HG03095 (cell line): ENCODE results near the gene WDR27.
"Not testable (repeated sequence)": the region's sequence is repeated elsewhere in the genome, so short reads cannot be mapped to it uniquely, and the experiment has no call there.

ENCODE experiments used
- ATAC-seq: cut with Tn5 transposase; IDR thresholded peaks from one replicate; pipeline ENCODE4 v1.9.1; 2021; ENCODE audit warnings: moderate library complexity; ENCODE audit not compliant: unreplicated experiment

Gene WDR27

DNA sequence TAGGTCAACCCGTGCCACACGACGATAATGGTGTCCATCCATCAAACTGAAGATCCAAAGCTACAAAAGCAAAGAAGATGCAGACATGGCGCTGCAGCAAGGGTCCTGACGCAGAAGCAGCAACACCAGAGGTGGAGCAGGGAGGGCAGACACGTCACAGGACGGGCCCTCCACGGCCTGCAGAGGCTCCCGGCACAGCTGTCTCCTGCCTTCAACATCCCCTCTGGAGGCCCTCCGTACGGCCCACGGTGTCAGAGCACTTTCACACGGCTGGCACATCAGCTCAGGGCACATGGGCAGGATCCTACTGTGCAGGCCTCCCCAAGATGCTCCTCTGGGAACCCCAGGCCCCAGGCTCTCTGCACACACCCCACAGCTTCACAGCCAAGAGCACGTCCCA is 37.6 kb downstream of the WDR27 start:
- ATAC-seq: no peak

DNA sequence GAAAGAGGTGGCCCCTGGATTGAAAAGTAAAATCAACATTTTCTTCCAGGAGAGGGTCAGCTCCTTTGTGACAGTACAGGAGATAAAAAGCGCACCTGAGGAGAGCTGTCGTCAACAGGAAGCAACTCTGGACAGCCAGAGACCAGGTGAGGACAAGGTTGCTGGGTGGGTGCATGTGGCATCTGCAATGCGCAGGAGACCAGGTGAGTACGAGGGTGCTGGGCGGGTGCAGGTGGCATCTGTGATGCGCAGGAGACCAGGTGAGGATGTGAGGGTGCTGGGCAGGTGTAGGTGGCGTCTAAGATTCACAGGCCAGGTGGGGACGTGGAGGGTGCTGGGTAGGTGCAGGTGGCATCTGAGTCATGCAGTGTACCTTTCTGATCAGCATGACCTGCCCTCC is 38.4 kb downstream of the WDR27 start:
- ATAC-seq: no peak

DNA sequence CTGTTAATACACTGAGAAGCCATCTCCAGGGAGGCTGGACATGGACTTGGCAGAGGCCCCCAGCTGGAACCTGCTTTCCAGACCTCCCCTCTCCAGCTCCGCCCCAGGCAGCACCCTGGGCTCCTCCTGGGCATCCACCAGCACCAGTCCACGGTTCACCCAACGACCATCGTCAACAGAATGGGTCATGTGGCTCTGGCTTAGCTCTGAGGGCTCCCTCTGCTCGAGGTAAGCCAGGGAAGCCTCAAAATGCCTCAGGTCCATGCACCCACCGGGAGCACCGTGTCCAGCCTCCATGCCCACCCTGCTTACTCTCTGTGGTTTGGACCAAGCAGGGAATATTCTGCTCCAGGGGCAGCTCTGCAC is 40.5 kb downstream of the WDR27 start:
- no peak for ATAC-seq

DNA sequence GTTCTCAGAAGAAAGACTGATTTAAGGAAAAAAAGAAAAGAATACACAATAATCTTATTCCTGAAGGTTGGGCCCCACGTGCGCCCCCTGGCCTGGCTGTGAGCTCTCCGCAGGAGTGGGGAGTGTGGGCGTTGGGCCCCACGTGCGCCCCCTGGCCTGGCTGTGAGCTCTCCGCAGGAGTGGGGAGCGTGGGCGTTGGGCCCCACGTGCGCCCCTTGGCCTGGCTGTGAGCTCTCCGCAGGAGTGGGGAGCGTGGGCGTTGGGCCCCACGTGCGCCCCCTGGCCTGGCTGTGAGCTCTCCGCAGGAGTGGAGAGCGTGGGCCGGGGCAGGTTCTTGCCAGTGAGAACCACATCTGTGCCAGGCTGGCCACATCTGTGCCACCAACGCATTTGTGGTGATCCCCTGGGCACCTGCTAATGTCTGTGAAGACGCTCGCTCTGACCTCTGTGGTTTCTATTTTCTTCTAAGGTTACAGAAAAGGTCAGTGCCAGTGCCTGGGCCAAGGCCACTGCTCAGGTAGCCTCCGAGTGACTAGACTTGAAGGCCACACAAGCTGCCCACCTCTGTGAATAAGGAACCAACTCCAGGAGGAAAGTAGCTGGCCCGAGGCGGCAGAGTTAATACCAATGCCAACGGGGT is 41.0 kb downstream of the WDR27 start:
- no peak for ATAC-seq

DNA sequence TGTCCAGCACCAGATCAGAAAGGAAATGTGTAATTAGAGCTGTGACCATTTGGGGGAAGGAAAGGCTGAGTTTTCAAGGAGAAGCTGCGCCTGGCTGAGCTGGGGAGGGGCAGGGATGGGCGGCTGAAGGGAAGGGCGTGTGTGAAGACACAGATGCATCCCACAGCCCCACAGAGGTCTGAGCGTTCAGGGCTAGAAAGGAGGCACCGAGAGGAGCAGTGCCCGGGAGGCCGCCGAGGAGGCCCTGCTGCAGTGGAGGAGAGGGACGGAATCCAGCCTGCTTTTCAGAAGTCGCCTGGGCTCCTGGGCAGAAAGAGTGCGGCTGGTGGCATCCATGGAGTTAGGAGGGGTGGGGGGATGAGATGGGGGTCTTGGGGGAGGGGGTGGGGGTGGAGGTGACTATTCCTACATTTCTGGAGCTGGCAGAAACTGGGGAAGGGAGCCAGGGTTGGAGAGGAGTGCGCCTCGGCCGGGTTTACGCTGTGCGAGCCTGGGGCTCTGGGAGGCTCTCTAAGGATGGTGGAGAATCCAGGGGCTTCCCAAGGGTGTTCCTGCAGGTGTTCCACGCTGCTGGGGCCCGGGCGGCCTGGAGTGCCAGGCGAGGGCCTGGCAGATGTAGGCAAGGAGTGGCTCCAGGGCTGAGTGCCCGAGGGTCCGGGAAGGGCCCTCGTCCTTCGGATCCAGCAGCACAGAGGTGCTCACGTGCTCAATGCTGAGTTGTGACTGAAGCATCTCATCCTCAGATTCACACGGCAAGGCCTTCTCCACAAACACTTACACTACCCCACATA is 41.8 kb downstream of the WDR27 start:
- no peak for ATAC-seq

DNA sequence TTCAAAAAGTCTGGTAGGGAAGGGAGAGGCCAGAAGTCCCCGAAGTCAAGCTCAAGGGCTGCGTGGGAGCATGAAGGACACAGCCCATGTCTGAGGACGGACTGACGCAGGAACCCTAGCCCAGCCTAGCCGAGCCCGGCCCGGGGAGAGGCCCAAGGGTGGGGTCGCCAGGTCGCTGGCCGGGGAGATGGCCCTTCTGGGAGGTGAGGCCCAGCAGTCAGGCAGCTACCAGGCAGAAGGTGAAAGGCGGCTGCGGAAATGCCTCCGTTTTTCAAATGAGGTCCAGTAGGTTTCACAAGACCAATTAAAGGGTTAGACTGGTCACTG is 44.6 kb downstream of the WDR27 start:
- ATAC-seq: no peak

DNA sequence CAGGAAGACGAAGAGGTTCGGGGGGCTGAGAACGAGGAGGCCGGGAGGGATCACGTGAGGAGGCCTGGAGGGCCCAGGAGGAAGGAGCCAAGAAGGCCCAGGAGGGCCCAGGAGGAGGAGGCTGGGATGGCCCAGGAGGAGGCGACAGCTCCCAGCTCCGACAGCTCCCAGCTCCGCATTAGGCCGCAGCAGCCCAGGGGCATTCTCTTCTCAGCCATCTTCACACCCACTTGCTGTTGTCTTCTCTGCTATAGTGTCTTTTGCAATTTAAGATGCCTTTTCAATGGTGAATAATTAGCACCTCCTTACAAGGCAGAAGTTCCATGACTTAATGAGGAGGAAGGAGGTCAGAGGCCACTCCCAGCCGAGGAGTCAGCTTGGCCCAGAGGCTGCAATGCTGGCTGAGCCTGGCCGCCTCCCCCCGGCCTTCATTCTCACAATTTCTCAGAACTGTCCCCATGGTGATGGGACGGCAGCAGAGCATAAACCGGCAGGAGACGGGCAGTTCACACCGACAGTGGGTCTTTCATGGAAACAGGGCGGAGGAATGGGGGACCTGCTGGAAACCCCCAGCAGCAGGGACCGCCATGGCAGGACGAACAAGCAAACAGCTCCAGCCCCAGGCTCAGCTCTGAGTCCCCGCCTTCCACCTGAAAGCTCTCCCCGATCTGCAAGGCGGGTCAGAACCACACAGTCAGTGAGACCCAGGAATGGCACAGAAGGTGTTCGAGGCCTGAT is 45.1 kb downstream of the WDR27 start:
- no peak for ATAC-seq

DNA sequence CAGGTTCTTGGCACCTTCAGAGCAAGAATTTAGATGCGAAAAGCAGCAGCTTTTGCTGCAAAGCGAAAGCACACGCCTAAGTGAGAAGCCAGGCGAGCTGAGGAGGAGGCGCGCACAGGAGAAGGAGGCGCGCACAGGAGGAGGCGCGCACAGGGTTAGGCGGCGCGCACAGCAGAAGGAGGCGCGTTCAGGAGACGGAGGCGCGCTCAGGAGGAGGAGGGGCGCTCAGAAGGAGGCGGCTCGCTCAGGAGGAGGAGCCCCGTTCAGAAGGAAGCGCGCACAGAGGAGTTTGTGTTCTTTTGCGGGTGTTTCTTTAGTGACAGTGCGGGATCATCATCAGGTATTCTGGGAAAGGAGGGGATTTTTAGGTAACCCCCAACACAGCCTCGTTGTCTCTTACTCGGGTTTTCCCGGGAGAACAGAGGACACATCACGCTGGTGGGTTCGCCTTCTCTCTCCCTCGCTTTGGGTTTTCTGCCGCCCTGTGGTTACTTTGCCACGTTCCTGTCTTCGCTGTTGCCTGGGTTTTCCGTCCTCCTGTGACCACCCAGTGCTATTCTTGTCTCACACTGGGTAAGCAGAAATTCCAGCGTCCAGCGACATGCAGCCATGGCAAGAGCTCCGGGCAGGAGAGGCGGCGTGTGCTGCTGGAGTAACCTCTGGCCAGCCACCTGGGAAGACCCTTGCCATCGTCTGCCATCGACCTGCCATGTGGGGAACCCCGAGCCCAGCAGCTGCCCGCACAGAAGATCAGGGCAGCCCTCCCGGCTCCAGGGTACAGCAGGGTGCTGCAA is 47.0 kb downstream of the WDR27 start:
- peak; percentile 97 for ATAC-seq

DNA sequence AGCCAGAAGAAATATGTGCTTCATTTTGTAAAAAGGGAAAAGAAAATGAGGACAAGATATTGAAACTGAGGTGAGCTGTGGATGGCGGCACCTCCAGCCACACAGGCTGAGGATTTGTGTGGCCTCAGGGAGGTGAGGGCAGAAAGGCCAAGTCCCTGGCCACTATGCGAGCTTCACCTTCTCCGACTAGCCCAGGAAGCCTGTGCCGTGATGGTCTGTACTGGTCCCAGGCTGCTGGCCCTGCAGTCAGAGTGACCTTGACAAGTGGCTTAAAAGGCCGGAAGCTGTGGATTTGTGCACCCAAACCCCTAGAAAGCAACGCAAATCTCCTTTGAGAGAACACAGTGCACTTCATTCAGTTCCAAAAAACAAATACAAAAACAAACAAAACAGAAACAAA is 48.1 kb downstream of the WDR27 start:
- ATAC-seq: no peak

DNA sequence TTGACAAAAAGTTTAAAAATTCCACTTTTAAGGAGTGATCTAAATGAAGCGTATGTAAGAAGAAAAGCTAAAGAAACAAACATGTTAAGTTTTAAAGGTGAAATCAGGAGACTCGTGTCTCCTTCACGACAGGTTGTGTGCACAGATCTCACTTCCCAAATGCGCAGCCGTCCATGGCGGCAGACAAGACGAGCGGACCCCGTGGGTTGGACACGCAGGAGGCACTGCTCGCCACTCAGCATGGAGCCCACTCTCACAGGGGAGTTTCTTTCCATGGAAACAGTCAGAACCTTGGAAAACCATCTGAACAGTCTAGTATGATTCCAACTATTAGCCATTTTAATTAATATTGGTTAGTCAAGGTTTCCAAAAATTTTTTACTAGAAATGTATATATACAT is 48.9 kb downstream of the WDR27 start:
- no peak for ATAC-seq

DNA sequence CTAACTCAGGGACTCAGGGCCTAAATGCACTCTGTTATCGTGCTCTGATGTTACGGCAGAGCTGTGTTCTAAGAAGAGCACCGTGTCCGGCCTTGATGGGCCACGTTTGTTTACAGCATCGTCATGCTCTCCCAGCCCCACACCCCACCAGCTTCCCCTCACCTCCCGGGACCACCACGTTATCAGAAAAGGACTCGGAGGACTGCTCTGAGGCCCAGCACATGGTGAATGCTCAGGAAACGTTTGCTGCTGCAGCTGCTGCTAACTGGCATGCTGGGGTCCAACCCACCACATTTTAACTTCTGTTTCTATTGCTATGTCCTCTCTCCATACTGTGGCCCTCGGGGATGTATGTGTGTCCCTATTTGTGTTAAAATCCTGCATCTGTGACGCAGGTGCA is 50.3 kb downstream of the WDR27 start:
- no peak for ATAC-seq

DNA sequence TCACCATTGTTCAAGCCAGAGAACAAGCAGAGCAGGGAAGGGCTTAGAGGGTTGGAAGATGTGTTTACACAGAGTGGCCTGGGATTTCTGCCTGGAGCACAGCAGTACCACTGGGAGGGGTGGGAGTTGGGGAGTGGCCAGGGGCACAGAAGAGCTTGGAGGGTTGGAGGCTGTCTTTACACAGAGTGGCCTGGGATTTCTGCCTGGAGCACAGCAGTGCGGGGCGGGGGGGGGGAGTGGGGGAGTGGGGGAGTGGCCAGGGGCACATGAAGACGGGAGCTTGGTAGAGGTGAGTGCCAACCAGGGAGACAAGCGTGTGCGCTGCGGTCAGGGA is 50.9 kb downstream of the WDR27 start:
- ATAC-seq: no peak

DNA sequence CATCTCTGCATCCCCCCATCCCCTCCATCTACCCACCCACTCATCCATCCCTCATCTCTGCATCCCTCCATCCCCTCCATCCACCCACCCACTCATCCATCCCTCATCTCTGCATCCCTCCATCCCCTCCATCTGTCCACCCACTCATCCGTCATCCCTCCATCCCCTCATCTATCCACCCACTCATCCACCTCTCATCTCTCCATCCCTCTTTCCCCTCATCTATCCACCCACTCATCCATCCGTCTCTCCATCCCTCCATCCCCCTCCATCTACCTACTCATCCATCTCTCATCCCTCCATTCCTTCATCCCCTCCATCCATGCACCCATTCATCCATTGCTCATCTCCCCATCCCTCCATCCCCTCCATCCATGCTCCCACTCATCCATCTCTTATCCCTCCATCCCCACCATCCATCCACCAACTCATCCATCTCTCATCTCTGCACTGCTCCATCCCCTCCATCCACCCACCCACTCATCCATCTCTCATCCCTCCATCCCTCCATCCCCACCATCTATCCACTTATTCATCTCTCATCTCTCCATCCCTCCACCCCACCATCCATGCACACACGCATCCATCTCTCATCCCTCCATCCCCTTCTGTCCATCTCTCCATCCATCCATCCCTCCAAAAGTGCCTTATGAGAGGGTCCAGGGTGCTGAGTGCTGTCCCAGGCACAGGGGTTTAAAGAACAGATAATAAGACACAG is 51.4 kb downstream of the WDR27 start:
- ATAC-seq: no peak

DNA sequence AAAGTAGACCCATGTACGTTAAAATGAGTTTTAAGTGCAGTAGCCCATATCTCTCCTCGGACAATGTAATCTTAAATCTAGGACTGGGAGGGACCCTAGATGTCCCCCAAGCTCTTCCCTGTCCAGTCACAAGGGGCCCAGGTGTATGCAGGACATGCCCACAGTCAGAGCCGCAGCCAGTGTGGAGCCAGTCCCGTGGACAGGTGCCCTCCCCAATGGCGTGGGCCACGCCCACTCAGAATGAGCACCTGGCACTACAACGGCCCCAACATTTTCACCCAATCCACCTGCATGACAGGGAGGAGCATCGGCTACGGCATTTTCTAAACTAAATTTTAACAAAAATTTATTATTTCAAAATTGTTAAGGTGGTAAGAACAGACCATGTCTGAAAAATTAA is 53.2 kb downstream of the WDR27 start:
- ATAC-seq: no peak

DNA sequence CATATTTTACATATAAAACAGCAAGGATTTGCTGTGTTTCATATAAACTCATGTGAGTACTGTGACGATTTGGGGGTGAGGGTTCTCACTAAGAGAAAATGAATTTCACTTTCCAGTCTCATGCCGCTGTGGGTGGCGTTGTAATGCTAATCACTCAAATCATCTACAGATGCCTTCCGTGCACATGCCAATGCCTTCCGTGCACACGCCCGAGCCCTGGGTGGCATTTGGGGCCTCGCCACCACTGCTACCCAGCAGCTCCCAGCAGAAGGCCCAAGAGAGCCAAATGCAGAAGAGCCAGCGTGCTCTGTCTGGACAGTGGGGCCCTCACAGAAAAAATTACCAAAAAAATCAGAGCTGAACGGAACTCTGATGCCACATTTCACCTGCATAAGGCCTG is 53.7 kb downstream of the WDR27 start:
- ATAC-seq: no peak

DNA sequence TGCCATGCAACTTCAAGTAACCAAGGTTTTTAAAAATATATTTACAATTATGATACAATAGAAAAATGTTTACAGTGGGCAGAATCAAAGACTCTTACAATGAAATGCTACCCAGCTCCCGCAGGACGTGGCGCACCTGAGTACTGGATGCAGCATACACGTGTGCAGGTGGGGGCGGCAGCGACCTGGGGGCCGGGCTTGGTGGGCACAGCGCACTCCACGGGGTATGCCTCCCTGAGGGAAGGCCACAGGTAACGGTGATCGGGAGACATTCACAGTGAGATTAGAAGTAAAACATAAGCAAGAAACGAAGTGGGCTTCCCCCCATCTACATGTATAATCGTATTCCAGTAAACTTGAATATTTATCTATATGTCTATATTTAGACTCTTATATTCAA is 54.2 kb downstream of the WDR27 start:
- ATAC-seq: no peak

DNA sequence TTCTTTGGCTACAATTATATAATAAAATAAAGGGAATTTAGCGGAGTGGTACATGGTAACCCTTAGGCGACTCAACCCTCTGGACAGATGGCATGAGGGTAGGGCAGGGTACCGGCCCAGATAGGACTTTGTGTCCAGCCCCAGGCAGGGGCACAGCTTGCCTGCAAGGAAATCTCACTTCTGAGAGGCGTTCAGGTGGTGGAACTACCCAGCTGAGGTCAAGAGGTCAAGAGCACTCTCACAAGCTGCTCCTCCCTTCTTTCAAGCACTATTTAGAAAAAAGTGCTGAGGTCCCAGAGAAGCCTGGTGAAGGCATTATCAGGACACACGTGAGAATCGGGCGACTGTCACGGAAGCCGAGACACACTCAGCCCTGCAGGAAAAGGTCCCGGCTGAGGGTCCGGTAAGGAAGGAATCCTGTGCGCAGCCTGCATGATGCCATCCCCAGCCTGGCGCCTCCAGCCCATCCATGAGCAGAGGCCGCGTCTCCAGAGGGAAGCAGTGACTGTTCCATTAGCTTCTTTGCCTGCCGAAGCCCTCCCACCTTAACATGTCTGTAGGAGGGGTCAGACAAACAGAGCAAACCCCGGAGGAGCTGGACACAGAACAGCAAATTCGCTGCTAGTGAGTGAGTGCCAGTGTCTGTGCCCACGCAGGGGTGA is 54.8 kb downstream of the WDR27 start:
- no peak for ATAC-seq

DNA sequence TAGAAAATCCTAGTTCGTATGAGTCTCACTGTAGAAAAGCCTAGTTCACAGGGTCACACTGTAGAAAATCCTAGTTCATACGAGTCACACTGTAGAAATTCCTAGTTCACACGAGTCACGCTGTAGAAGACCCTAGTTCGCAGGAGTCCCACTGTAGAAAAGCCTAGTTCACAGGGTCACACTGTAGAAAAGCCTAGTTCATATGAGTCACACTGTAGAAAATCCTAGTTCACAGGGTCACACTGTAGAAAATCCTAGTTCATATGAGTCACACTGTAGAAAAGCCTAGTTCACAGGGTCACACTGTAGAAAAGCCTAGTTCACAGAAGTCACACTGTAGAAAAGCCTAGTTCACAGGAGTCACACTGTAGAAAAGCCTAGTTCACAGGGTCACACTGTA is 56.4 kb downstream of the WDR27 start:
- not testable (repeated sequence) for ATAC-seq

DNA sequence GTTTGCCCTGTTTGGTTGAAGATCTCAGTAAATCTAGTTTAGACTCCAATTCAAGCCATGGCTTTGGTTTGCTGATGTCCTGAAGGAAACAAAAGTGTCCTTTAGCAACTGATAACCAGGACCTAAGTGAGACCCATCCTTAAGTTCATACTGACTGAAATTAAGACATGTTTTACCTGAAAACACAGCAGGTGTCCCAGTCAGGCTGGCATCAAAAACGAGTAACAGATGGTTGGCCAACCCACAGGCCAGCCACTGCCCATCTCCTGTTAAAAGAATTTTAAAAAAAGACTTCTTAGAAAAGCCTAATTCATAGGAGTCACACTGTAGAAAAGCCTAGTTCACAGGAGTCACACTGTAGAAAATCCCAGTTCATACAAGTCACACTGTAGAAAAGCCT is 58.3 kb downstream of the WDR27 start:
- no peak for ATAC-seq

DNA sequence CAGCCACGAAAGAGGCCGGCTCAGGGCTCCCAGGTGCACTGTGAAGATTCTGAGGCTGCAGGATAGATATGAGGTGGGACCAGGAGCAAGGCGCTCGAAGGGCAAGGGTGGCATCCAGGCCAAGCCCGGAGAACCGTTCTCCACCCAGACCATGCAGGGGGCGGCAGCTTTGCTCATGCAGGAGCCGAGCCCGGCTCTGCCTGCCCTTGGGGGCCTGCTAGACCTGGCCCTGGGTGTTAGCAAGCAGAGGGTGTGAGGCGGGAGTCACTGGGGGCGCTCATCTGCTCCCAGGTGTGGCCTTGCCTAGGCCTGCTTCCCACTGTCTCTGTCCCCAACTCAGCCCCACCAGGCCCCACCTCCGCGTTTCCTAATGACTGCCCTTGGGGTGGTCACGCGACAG is 59.4 kb downstream of the WDR27 start:
- no peak for ATAC-seq
